SU-DHL-6 (cell line): ENCODE results near the gene HNRNPA1L2.

ENCODE experiments used
- H2AFZ ChIP-seq: fragments of 200-600 bp; sonication (generic); 2 replicates; pipeline ENCODE4 v1.6.1; 2014; ENCODE audit warnings: low read depth, mild to moderate bottlenecking, moderate library complexity, mixed read lengths, antibody characterized with exemption, low read length; ENCODE audit not compliant: severe bottlenecking
- H3F3A ChIP-seq: fragments of 200-600 bp; shearing (Covaris generic); 2 replicates; pipeline ENCODE4 v1.6.0; 2016; ENCODE audit warnings: antibody characterized with exemption, mild to moderate bottlenecking; ENCODE audit not compliant: insufficient read depth
- H3K27ac ChIP-seq: fragments of 200-600 bp; sonication (generic); 2 replicates; pipeline ENCODE4 v1.5.1; 2016; ENCODE audit warnings: low read depth, mild to moderate bottlenecking, low read length, moderate library complexity, mixed read lengths
- H3K27me3 ChIP-seq: fragments of 200-600 bp; sonication (generic), shearing (Covaris generic); 2 replicates; pipeline ENCODE4 v1.6.0; 2014; ENCODE audit warnings: mild to moderate bottlenecking, low read length
- H3K36me3 ChIP-seq: fragments of 200-600 bp; sonication (generic); 2 replicates; pipeline ENCODE4 v1.6.1; 2014; ENCODE audit warnings: mild to moderate bottlenecking, low read length, mixed read lengths
- H3K4me2 ChIP-seq: fragments of 300-600, 200-600 bp; shearing (Covaris generic), sonication (generic); 2 replicates; pipeline ENCODE4 v1.6.0; 2014; ENCODE audit warnings: low read length, low read depth, mild to moderate bottlenecking; ENCODE audit not compliant: poor library complexity, severe bottlenecking
- H3K4me3 ChIP-seq: fragments of 200-600 bp; sonication (generic); 2 replicates; pipeline ENCODE4 v1.5.1; 2014; ENCODE audit warnings: antibody characterized with exemption, low read length, mild to moderate bottlenecking, mixed read lengths; ENCODE audit not compliant: insufficient read depth, poor library complexity, severe bottlenecking
- H3K79me2 ChIP-seq: fragments of 200-600 bp; sonication (generic); 2 replicates; pipeline ENCODE4 v1.6.1; 2014; ENCODE audit warnings: mild to moderate bottlenecking, low read length, moderate library complexity; ENCODE audit not compliant: insufficient read depth
- H3K9ac ChIP-seq: fragments of 200-600 bp; sonication (generic); 2 replicates; pipeline ENCODE4 v1.7.0; 2014; ENCODE audit warnings: mild to moderate bottlenecking, low read length
- H3K9me2 ChIP-seq: fragments of 200-600 bp; sonication (generic); replicated peaks from 2 replicates; pipeline ENCODE4 v1.6.1; 2014; ENCODE audit warnings: low read length; ENCODE audit not compliant: insufficient read depth
- H3K9me3 ChIP-seq: fragments of 200-600 bp; sonication (generic); 2 replicates; pipeline ENCODE4 v1.6.1; 2014; ENCODE audit warnings: low read length, mixed read lengths; ENCODE audit not compliant: insufficient read depth
- H4K20me1 ChIP-seq: fragments of 200-600 bp; sonication (generic); 2 replicates; pipeline ENCODE4 v1.6.1; 2014; ENCODE audit warnings: low read depth, mild to moderate bottlenecking, antibody characterized with exemption, low read length, moderate library complexity, mixed read lengths
- EZH2phosphoT487 ChIP-seq: fragments of 200-600 bp; sonication (generic), shearing (Covaris generic); conservative IDR thresholded peaks from 2 replicates; pipeline ENCODE4 v1.6.1; 2018; ENCODE audit warnings: mild to moderate bottlenecking, antibody characterized with exemption, low read length, moderate library complexity, mixed read lengths
- TF ChIP-seq, protein P1 (sequence below): fragments of 200-600 bp; sonication (generic); IDR thresholded peaks from one replicate; pipeline ENCODE4 v1.5.1; 2017; ENCODE audit warnings: antibody characterized with exemption, mild to moderate bottlenecking, low read length, moderate library complexity; ENCODE audit not compliant: insufficient read depth, poor library complexity, severe bottlenecking

HNRNPA1L2 gene

DNA sequence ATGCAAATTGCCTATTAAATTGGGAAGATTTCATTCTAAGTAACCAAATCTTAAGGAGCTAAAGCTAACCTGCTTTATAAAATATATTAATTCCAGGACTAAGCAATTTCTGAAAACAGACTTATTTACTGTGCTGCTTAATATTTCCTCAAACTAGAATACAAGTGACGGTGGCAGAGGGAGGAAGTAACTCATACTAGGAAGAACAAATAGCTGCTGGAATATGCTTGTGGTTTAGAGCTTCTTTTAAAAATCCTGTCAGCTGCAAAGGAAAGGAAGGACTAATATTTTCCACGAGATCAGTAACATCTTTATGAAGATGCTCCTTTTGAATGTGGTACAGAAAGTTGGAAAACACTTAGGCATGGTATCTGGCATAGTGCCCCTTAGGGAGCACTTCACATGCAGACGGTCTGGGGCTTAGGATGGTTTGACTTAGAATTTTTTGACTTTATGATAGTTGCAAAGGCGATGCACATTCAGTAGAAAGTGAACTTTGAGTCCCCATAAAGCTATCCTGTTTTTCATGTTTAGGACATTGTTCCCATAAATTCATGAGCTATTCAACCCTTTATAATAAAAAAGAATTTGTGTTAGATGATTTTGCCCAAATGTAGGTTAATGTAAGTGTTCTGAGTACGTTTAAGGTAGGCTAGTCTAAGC lies 3.4 kb upstream of the HNRNPA1L2 start:
- Histone ChIP-seq H3K36me3 (peaks cover 18% of the 10 kb centered on the region; the same call in 1 of the 2 replicates), H2AFZ (no peak overlapping the region), H3K4me3 (no peak overlapping the region), H3K27ac (no peak overlapping the region), H3K27me3 (no peaks in the 10 kb centered on the region), H3K9ac (no peak overlapping the region), H3F3A (no peaks in the 10 kb centered on the region), H3K4me2 (no peak overlapping the region), H3K9me3 (no peaks in the 10 kb centered on the region), H3K9me2 (no peaks in the 10 kb centered on the region), H3K79me2 (no peaks in the 10 kb centered on the region), H4K20me1 (no peaks in the 10 kb centered on the region)
- TF ChIP-seq, protein P1, sequence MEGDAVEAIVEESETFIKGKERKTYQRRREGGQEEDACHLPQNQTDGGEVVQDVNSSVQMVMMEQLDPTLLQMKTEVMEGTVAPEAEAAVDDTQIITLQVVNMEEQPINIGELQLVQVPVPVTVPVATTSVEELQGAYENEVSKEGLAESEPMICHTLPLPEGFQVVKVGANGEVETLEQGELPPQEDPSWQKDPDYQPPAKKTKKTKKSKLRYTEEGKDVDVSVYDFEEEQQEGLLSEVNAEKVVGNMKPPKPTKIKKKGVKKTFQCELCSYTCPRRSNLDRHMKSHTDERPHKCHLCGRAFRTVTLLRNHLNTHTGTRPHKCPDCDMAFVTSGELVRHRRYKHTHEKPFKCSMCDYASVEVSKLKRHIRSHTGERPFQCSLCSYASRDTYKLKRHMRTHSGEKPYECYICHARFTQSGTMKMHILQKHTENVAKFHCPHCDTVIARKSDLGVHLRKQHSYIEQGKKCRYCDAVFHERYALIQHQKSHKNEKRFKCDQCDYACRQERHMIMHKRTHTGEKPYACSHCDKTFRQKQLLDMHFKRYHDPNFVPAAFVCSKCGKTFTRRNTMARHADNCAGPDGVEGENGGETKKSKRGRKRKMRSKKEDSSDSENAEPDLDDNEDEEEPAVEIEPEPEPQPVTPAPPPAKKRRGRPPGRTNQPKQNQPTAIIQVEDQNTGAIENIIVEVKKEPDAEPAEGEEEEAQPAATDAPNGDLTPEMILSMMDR, result no peak
- no peak for TF ChIP-seq EZH2phosphoT487

- Histone ChIP-seq H3K27me3 (no peaks in the 10 kb centered on the region), H3K36me3 (peaks cover 5% of the 10 kb centered on the region; the same call in 1 of the 2 replicates), H3K9me3 (no peaks in the 10 kb centered on the region), H3K79me2 (no peaks in the 10 kb centered on the region), H3K4me2 (no peak overlapping the region), H3K27ac (no peak overlapping the region), H3K9me2 (no peaks in the 10 kb centered on the region), H4K20me1 (no peaks in the 10 kb centered on the region), H3F3A (no peaks in the 10 kb centered on the region), H3K9ac (no peak overlapping the region), H3K4me3 (no peak overlapping the region), H2AFZ (no peak overlapping the region)
- TF ChIP-seq EZH2phosphoT487, result no peak
- TF ChIP-seq, protein P1, result no peak
Observed at GRCh38 chr13:52644108-52644507, 1.9 kb downstream of the HNRNPA1L2 start.

- Histone ChIP-seq H2AFZ (no peak overlapping the region), H3K9me3 (no peaks in the 10 kb centered on the region), H3K4me2 (no peak overlapping the region), H3K9ac (no peak overlapping the region), H3F3A (no peaks in the 10 kb centered on the region), H3K4me3 (no peak overlapping the region), H3K27ac (no peak overlapping the region), H3K9me2 (no peaks in the 10 kb centered on the region), H4K20me1 (no peaks in the 10 kb centered on the region), H3K79me2 (peaks cover 18% of the 10 kb centered on the region), H3K27me3 (no peaks in the 10 kb centered on the region), H3K36me3 (no peaks in the 10 kb centered on the region)
- no peak for TF ChIP-seq EZH2phosphoT487
Observed at GRCh38 chr13:52646967-52647366, 4.7 kb downstream of the HNRNPA1L2 start.

GRCh38 chr13:52650731-52651130 lies 8.5 kb downstream of the HNRNPA1L2 start:
- TF ChIP-seq, protein P1, result no peak
- no peak for TF ChIP-seq EZH2phosphoT487
- Histone ChIP-seq H3K9me2 (no peaks in the 10 kb centered on the region), H3K27ac (peak overlapping the region; percentile 75; the same call in 1 of the 2 replicates), H3K4me3 (peak overlapping the region; percentile 88), H3K27me3 (no peaks in the 10 kb centered on the region), H3F3A (no peaks in the 10 kb centered on the region), H3K9ac (peak overlapping the region; percentile 90), H4K20me1 (no peaks in the 10 kb centered on the region), H3K36me3 (no peaks in the 10 kb centered on the region), H3K4me2 (peak overlapping the region; percentile 96), H2AFZ (no peak overlapping the region), H3K9me3 (no peaks in the 10 kb centered on the region), H3K79me2 (peaks cover 50% of the 10 kb centered on the region)
